ENCODE data around the gene SYPL2. TPM values are rescaled to one million over a fixed set of nuclear protein-coding genes. Genes with fewer than 3 reads are reported as not detected.

SYPL2 gene
- total RNA-seq, 3 donors from 2014 or later, result 0.44 to 1.4 (median 0.66) TPM

DNA sequence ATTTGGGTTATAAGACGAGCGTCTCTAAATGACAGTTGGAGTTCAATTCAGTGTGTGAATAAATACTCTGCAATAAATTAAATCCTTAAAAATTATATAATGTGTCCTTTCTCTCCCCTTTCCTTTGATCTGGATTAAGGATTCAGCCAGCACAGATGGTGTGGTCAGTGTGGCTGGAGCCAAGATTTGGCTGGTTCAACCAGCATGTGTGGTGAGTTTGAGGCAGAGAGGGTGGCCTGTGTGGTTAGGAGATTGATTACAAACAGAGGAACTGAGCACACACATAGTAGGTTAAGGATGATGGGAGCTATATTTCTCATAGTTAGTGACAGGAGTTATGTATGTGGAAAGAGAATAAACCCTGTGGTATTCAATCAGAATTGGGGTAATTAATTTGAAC lies 57.4 kb downstream of the SYPL2 start:
- Histone ChIP-seq H3K4me1 (no peaks in the 10 kb centered on the region), H3K27me3 (no peaks in the 10 kb centered on the region), H3K27ac (no peak overlapping the region), H3K36me3 (no peaks in the 10 kb centered on the region), H3K4me3 (no peak overlapping the region), H3K9me3 (no peaks in the 10 kb centered on the region)
- no peak for DNase-seq (ENCODE audit: low spot score in 2 of 2)
- TF ChIP-seq, protein P1, sequence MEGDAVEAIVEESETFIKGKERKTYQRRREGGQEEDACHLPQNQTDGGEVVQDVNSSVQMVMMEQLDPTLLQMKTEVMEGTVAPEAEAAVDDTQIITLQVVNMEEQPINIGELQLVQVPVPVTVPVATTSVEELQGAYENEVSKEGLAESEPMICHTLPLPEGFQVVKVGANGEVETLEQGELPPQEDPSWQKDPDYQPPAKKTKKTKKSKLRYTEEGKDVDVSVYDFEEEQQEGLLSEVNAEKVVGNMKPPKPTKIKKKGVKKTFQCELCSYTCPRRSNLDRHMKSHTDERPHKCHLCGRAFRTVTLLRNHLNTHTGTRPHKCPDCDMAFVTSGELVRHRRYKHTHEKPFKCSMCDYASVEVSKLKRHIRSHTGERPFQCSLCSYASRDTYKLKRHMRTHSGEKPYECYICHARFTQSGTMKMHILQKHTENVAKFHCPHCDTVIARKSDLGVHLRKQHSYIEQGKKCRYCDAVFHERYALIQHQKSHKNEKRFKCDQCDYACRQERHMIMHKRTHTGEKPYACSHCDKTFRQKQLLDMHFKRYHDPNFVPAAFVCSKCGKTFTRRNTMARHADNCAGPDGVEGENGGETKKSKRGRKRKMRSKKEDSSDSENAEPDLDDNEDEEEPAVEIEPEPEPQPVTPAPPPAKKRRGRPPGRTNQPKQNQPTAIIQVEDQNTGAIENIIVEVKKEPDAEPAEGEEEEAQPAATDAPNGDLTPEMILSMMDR (IDR thresholded peaks at IDR 0.05), result no peak
- TF ChIP-seq POLR2AphosphoS5 (IDR thresholded peaks at IDR 0.05), result no peak
- TF ChIP-seq POLR2A (IDR thresholded peaks at IDR 0.05), result no peak
- intact Hi-C loops (cut with DNase I; ENCODE audit: low total_unique reads), result loop anchor here (10.0 kb wide), 1 partner anchor 1901 kb away; the partner anchor contains the start of gene OVGP1

DNA sequence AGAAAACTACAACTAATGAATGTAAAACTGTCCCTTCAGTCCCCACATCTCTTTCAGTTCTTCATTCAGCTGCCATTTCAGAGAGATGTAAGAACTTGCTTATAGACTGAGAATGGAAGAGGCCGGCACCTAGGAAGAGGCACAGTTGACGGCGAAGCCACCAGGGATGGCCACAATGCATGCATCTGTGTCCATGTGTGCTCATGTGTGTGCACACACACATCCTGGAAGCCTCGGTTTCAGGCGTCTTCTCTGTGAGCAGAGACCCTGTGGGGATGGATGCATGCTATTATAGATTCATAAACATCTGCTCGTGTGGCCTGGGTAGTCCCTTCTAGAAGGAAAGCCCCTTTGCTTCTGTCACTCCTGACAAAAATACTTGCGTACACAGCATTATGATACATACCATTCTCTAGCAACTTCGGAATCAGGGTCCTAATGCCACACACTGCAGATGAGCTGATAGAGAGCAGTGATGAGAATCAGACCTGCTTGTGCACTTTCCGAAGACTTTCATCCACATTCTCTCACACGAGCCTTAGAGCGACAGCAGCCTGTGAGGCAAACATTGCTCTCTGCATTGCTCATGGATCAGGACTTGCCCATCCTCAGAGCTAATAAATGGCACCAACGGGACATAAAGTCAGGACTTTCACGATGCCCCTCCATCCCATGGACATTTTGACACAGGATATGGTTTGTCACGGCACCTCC lies 60.9 kb downstream of the SYPL2 start:
- Histone ChIP-seq H3K4me1 (no peaks in the 10 kb centered on the region), H3K9me3 (no peaks in the 10 kb centered on the region), H3K36me3 (no peaks in the 10 kb centered on the region), H3K4me3 (no peak overlapping the region), H3K27ac (no peak overlapping the region), H3K27me3 (no peaks in the 10 kb centered on the region)
- no peak for DNase-seq (ENCODE audit: low spot score in 2 of 2)
- no peak for TF ChIP-seq POLR2A (IDR thresholded peaks at IDR 0.05)
- TF ChIP-seq, protein P1 (IDR thresholded peaks at IDR 0.05), result no peak
- TF ChIP-seq POLR2AphosphoS5 (IDR thresholded peaks at IDR 0.05), result no peak
- intact Hi-C loops (cut with DNase I; ENCODE audit: low total_unique reads), result loop anchor here (2.0 to 10.0 kb wide), 2 partner anchors 18 to 1898 kb away; partner anchors contain the start of genes AMIGO1 and OVGP1

DNA sequence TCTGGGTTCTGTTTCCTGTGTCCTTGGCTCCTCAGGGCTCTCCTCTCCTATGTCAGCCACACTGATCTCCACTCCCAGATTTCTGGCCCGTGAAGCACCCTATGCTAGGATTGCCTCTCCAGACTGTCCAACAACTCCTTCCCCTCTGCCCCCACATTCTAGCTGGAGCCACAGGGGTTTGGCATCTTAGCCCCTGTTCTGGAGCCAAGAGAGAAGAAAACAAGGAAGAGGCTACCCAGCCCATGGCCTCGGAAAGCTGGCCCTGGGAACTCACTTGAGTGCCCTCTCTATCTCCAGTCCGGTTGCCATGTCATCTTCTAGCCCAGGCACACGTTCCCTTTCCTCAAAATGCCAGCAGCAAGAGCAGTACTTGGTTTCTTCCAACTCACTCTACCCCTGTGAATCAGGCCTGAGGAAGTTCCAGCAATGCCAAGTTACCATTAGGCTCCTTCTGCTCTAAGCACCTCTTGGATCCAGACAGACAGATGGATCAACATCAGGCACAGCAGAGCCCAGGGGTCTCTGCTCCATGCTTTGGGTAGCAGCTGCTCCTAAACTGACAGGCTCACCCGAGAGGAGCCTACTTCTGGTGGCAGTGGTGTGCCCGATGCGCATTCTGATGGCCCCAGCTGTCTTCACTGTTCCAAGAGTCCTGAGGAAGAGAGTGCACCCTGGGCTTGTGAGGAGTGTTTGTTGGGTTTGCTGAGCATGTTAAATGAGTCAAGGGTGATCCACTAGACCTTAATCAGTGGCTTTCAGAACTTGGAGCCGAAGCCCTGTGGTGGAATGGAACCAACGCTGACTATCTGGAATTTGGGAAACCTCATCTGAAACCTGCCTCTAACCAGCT lies 61.7 kb downstream of the SYPL2 start:
- no peaks in the 10 kb centered on the region for H3K9me3 ChIP-seq
- no peaks in the 10 kb centered on the region for H3K36me3 ChIP-seq
- no peaks in the 10 kb centered on the region for H3K4me1 ChIP-seq
- H3K27me3 ChIP-seq, result no peaks in the 10 kb centered on the region
- intact Hi-C loops (cut with DNase I; ENCODE audit: low total_unique reads), result loop anchor here (2.0 to 10.0 kb wide), 2 partner anchors 19 to 1897 kb away; partner anchors contain the start of genes AMIGO1 and OVGP1
- H3K27ac ChIP-seq, result no peak overlapping the region
- H3K4me3 ChIP-seq, result no peak overlapping the region
- no peak for DNase-seq (ENCODE audit: low spot score in 2 of 2)
- TF ChIP-seq POLR2AphosphoS5 (IDR thresholded peaks at IDR 0.05), result no peak
- no peak for TF ChIP-seq POLR2A (IDR thresholded peaks at IDR 0.05)
- TF ChIP-seq, protein P1 (IDR thresholded peaks at IDR 0.05), result no peak

DNA sequence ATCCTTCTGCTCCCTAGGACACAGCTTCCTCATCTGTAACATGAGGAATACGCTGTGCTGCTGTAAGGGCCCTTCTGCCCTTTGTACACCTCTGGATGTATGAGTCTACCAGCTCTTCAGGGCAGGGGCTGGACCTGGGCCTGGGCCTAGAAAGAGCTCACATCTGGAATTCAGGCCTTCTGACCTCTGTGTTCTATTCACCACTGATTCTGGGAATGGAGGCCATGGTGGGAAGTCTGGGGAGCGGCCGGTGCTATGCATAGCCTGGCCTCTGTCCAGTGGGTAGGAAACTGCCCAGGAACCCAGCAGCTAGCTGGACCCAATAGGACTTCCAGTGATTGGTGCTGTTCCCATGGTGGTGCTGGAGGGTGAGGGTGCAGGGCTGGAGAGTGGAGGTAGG lies 62.4 kb downstream of the SYPL2 start:
- no peaks in the 10 kb centered on the region for H3K4me1 ChIP-seq
- H3K4me3 ChIP-seq, result no peak overlapping the region
- no peaks in the 10 kb centered on the region for H3K36me3 ChIP-seq
- TF ChIP-seq POLR2A (IDR thresholded peaks at IDR 0.05), result no peak
- TF ChIP-seq, protein P1 (IDR thresholded peaks at IDR 0.05), result no peak
- TF ChIP-seq POLR2AphosphoS5 (IDR thresholded peaks at IDR 0.05), result no peak
- no peak overlapping the region for H3K27ac ChIP-seq
- no peak for DNase-seq (ENCODE audit: low spot score in 2 of 2)
- intact Hi-C loops (cut with DNase I; ENCODE audit: low total_unique reads), result loop anchor here (10.0 kb wide), 1 partner anchor 1896 kb away; the partner anchor contains the start of gene OVGP1
- H3K9me3 ChIP-seq, result no peaks in the 10 kb centered on the region
- H3K27me3 ChIP-seq, result no peaks in the 10 kb centered on the region
